ENCODE results near the gene CLMN.
"Not testable (repeated sequence)": the region's sequence is repeated elsewhere in the genome, so short reads cannot be mapped to it uniquely, and the experiment has no call there.

Gene CLMN

GRCh38 chr14:95197551-95197950 lies 122.2 kb downstream of the CLMN start:
- no peak for DNase-seq

DNA sequence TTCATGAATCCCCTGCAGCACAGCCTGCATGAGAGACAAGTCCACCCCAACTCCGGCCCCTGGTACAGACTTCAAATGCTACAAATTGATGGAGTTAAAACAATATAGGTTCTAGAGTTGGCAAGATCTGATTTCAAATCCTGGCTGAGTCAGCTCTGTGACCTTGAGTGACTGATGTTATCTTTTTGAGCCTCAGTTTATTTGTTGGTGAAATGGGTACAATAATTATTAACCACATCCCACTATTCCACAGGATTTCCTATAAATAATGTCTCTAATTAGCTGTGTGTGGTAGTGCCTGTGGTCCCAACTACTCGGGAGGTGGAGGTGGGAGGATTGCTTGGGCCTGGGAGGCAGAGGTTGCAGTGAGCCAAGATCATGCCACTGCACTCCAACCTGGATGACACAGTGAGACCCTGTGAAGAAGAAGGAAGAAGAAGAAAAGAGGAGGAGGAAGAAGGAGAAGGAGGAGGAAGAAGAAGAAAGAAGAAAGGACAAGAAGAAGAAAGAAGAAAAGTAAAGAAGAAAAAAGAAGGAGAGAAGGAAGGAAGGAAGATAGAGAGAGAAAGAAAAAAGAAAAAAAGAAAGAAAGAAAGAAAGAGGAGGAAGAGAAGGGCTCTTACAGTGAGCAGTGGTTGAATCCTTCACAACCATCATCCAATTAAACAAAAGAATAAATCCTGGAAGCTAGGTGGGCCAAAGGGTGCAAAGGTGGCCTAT lies 122.7 kb downstream of the CLMN start:
- no peak for DNase-seq

DNA sequence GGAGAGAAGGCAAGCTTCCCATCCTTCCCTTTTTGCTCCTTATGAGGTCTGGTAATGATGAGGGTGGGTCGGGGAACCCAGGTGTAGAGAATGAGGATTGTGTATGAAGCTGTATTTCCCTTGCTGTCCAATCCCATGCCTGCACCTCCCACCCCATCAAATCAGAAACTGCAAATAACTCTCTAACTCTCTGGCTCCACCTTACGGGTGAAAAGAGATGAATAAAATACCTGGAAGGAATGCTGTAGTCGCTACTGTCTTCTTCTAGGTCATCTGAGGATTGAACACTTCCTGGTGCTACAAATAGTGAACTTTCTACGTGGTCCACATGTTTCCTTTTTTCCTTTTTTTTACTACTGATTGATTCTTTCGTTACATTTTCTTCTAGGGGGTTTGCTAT lies 123.4 kb downstream of the CLMN start:
- no peak for DNase-seq

GRCh38 chr14:95195031-95195430 lies 124.7 kb downstream of the CLMN start:
- DNase-seq, result no peak

DNA sequence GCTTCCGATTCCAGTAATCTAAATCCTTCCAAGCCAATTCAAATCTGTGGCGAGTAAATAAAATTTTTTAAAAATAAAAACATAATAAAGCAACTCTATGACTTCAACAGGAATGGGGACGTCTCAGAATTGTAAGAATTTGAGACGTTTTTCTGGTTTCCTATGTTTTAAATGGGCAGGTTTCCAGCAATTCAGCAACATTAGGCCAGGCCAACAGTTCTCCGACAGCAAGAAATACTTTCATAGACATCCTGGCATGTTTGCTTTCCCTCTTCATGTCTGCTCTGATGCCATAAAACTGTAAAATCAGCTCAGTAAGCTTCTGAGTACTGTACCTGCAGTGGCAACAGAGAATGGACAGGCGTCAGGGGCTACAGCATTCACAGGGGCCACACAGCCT lies 126.6 kb downstream of the CLMN start:
- DNase-seq, result no peak

- DNase-seq, result no peak
Measured at GRCh38 chr14:95192311-95192710, 127.4 kb downstream of the CLMN start.

- no peak for DNase-seq
Measured at GRCh38 chr14:95191445-95192199, 128.1 kb downstream of the CLMN start.

DNA sequence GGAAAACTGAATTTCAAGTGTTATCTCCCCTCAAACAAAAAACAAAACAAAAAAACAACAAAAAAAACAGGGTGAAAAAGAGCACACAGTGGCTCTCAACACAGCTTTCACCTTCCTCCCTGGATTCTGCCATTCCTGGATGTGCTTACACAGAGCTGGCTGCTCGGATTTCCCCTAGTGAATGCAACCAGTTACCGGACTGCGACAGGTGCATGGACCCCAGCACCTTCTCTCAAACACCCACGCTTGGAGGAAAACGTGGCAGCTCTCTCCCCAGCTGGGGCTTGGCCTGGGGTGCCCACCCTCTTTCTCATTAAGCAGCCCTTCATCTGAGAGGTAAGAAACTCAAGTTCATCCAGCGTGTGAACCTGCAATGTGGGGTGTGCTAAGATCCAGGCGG lies 128.9 kb downstream of the CLMN start:
- no peak for DNase-seq

- DNase-seq, result no peak
Measured at GRCh38 chr14:95190346-95190840, 129.3 kb downstream of the CLMN start.

GRCh38 chr14:95189367-95190132 lies 130.2 kb downstream of the CLMN start:
- peak in 1 of 56 donors; percentile 17 for DNase-seq

GRCh38 chr14:95188380-95188779 lies 131.3 kb downstream of the CLMN start:
- DNase-seq, result no peak

DNA sequence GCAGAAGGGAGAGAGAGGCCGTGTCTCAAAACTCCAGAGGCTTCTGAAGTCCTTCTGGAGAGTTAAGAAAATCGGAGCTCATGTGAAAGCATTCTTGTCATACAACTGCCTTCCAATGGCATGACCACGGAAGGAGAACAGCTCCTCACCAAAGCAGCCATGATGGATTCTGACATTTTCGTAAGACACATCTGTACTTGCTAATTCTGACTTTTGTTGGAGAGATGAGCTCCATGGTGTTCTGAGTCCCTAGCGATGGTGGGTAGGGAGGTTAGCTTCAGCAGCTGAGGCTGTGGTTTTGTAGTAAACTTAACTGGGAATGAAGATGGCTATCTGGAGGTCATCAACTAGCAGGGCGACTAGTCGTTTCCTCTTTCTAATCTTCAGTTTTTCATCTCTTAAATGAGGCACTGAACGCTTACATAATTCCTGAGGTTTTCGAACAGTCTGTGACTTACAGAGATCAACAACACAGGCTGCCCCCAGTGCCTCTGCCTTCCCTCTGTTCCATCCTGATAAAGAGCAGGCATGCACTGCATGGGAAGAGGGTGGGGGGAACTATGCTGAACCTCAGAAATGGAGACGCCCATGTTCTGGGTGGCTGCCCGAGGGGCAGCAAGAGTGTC lies 133.8 kb downstream of the CLMN start:
- DNase-seq, result no peak

DNA sequence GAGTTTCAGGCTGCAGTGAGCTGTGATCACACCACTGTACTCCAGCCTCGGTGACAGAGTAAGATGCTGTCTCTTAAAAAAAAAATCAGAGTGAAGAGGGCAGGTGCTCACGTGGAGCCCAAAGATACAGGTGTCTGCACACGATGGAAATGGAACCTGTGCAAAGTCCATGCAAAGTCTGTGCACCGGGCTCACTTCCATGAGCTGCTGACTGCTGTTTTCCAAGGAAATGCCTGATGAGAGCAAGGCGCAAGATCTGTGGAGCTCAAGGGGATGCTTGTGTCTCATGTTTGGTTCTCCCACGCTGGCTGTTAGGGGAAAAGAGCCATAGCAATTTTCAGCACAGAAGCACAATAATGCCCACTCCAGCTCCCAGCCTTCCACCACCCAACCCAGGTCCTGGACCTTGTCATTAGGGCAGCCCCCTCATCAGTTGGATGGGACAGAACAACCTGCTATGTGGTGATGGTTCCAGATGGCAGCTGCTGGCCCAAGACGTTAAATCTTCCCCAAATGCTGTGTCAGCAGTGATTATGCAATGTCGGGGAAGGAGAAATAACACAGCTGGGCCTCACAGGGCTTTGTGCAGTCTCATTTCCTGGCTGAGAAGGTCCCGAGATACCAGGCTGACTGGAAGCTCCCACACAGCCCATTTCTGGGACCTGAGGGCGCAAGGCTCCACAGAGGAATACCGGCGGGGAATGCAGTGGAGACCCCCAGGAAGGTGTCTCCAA lies 134.5 kb downstream of the CLMN start:
- peak in 1 of 56 donors; percentile 7 for DNase-seq

GRCh38 chr14:95184413-95184790 lies 135.3 kb downstream of the CLMN start:
- peak in 4 of 56 donors; percentile 5 to 20 (median 11) for DNase-seq

DNA sequence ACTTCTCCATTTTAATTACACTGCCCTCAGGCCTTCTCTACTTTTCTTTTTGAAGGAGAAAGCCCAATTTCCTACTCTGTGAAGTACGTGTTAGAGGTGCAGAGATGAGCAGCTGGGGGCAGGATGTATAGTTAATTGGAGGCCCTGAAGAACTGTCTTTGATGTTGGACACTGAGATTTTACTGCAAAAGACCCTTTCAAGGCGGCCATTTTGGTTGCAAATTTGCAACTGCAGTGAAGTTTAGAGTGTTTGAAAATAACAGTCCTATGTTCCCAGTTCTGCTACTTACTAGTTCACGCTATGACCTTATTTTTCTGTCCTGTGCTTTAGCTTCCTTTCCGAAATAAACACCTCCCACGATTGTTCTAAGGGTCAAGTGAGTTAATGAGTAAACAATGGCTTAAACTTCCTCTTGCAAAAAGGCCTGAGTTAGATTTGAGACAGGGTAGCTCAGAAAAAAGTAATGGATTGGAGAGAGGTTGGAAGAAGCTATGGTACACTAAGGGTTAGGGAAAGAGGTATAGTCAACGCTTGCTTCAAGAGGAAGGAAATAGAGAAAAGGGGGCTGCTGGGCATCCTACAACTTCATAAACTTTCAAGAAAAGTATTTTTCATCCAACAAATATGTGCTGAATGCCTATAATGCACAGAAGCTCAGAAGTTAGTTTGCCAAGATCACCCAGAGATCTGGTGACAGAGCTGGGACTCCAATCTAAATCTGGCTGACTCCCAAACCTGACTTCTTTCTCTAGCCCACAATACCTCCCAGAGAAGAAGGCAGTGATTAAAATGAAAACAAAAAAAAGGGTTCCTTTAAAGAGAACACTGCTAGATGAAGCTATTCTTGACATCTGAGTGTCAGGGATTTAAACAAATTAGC lies 135.9 kb downstream of the CLMN start:
- no peak for DNase-seq

DNA sequence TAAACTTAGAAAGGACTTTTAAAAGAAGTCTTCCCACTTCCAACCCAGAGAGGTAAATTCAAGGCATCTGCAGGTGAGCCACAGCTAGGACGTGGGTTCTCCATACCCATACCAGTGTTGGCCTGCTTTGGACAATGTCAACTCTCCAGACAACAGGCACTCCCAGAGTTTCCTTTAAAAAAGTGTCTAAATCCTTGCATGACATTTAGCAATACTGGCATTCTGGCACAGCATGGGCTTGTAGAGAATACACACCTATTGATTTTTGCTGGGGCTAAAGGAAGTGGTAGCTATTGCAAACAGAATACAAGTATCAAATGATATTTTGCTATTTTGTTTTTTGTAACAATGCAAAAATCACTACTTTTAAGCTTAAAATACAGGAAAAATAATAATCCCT lies 136.6 kb downstream of the CLMN start:
- no peak for DNase-seq

DNA sequence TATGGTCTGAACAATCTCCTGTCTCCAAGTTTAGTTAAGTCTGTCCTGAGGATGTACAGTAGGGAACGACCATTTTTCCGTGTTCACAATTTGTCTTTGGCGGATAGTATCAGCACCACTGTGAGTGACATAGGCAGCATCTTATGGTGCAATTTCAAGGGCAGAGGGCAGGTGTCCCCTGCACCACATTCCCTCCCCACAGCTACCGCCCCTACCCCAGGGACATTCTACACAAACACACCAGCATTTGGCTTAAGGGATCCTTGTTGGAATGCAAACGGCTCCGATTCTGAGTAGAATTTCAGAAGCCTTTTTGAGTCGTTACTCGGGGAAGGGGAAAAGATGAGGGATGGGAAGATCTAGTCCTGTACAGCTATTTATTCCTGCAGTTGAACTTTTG lies 137.3 kb downstream of the CLMN start:
- no peak for DNase-seq

DNA sequence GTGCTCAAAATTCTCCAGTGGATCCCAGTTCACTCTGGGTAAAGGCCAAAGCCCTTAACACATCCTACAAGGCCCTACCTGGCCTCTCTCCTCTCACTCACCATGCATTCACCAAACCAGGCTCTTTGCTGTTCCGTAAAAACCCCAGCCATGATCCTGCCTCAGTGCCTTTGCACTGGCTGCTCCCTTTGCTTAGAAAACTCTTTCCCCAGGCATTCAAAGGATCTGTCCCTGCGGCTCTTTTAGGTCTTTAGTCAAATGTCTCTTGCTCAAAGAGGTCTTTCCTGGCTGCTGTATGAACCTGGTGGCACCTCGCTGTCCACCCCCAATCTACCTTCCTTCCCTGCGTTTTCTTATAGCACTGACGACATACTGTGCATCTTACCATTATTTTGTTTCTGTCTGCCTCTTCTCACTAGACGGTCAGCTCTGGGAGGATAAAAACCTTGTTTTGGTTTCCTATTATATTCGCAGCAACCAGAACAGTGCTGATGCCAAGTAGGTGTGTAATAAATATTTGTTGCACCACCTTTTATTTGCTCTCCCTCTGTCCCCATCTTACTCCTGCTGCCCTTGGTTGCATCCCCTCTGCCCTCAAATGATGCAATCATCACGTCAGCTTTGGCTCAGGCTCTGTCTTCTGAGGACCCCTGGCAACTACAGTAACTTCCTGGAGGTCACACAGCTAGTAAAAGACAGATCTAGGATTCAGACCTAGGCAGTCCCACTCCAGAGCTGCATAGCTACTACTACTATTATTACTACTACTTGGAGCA lies 138.6 kb downstream of the CLMN start:
- DNase-seq, result no peak

DNA sequence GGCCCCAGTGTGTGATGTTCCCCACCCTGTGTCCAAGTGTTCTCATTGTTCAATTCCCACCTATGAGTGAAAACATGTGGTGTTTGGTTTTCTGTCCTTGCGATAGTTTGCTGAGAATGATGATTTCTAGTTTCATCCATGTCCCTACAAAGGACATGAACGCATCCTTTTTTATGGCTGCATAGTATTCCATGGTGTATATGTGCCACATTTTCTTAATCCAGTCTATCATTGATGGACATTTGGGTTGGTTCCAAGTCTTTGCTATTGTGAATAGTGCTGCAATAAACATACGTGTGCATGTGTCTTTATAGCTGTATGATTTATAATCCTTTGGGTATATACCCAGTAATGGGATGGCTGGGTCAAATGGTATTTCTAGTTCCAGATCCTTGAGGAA lies 144.0 kb downstream of the CLMN start:
- not testable (repeated sequence) for DNase-seq
